GM13977 (cell line): ENCODE results near the gene GZF1.

Source experiments
- DNase-seq: peaks from one replicate; pipeline ENCODE4 v3.0.0; 2012; ENCODE audit warnings: low spot score
- in situ Hi-C: fragments of 300-500 bp; cut with MboI; formaldehyde crosslinking; loops from one replicate; pipeline ENCODE4 v1.12.0; 2022; ENCODE audit warnings: low sequenced_read_pairs, low pct_unique_long_range_greater_than_20kb, mixed read lengths, inconsistent platforms; ENCODE audit not compliant: unreplicated experiment
- TF ChIP-seq, protein P1 (sequence below): IDR thresholded peaks from 2 replicates; pipeline ENCODE4 v1.5.1; 2012; ENCODE audit warnings: mild to moderate bottlenecking, control low read depth; ENCODE audit not compliant: insufficient read depth; ENCODE audit errors: extremely low read depth, missing control alignments

Gene GZF1

DNA sequence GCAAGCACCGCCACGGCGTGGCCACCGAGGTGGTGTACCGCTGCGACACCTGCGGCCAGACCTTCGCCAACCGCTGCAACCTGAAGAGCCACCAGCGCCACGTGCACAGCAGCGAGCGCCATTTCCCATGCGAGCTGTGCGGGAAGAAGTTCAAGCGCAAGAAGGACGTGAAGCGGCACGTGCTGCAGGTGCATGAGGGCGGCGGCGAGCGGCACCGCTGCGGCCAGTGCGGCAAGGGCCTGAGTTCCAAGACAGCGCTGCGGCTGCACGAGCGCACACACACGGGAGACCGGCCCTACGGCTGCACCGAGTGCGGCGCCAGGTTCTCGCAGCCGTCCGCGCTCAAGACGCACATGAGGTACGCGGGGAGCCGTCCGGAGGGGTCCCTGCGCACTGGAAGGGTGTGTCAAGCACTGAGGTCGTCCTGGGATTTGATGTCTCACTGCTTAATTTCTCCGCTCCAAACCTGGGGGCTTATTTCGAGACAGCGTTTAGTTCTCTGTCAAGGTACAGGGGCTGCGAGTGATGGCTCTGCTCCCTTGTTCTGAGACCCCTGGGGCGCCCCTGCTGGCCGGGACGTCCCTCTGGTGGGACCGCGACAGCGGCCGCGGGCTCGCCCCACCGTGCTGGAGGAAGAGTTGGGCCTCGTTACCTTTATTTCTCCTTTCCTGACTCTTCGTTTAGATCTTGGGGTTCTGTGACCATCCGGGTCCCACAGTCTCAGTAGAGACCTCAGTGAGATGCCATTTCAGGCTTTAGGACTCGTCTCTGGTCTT is 3.6 kb downstream of the GZF1 start:
- in situ Hi-C loops, result no loop called here

DNA sequence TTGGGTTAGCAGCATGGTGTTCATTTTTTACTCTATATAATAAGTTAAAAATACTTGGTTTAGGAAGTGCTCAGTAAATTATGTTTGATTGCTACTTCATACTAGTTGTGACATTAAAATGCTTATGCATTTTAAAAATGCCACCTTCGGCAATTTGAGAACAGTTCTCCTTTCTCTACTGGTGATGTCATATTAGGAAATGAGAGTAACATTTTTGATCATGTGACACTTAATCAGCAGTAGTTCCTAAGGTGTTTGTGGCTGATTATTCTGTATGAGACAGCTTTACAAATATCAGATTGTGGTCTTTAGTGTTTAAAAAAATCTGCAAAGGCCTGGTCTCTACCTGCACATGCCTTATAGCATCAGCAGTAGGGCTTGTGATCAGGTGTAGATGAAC is 4.4 kb downstream of the GZF1 start:
- DNase-seq, result peak; percentile 66
- TF ChIP-seq, protein P1, sequence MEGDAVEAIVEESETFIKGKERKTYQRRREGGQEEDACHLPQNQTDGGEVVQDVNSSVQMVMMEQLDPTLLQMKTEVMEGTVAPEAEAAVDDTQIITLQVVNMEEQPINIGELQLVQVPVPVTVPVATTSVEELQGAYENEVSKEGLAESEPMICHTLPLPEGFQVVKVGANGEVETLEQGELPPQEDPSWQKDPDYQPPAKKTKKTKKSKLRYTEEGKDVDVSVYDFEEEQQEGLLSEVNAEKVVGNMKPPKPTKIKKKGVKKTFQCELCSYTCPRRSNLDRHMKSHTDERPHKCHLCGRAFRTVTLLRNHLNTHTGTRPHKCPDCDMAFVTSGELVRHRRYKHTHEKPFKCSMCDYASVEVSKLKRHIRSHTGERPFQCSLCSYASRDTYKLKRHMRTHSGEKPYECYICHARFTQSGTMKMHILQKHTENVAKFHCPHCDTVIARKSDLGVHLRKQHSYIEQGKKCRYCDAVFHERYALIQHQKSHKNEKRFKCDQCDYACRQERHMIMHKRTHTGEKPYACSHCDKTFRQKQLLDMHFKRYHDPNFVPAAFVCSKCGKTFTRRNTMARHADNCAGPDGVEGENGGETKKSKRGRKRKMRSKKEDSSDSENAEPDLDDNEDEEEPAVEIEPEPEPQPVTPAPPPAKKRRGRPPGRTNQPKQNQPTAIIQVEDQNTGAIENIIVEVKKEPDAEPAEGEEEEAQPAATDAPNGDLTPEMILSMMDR, result no peak
- in situ Hi-C loops, result no loop called here

More for the DNA sequence above, 3.6 kb downstream of the GZF1 start:
- no peak for DNase-seq
- TF ChIP-seq, protein P1, result no peak

DNA sequence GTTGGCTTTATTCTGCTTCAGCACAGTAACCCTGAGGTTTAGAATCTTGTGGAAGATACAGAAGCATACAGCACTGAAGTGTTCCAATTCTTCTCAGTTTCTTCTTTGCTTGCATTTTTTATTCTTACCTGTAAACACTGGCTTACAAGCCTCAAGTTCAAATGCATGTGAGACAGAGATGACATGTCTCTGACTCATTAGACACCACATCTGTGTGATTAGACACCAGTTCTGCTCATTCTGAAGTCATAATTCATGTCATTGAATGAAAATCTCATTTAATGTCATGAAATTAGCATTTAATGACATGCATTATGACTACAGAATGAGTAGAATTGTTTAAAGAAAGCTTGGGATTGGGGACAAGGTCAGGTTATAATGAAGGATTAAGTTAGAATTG is 5.8 kb downstream of the GZF1 start:
- TF ChIP-seq, protein P1, result no peak
- in situ Hi-C loops, result no loop called here
- DNase-seq, result no peak

DNA sequence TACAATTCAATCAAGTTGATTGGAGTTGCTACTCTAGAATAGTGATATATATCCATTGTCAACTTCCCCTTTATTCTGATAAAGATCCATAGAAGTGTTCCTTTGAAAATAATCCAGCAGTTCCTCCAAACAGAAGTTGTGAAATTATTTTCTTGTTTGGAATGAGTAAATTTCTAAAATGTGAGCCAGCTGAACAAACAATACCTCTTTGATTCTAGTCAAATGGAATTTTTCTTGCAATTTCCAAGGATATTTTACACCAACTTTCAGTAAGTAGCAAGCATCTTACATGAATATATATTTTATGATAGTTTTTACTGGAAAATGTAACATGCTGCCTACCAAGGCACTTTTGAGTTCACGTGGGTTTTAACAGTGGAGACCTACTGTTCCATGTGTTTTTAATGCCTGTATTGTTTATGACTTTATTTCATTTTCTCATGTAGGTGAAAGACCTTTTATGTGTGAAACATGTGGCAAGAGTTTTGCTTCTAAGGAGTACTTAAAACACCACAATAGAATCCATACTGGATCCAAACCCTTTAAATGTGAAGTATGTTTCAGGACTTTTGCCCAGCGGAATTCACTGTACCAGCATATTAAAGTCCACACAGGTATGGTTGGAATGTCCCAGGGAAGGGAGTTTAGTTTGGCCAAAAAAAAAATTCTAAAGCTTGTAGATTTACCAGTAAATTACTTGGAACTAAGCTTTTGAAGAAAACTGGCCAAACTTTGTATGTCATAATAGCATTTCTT is 6.5 kb downstream of the GZF1 start:
- in situ Hi-C loops, result no loop called here
- no peak for DNase-seq
- TF ChIP-seq, protein P1, result no peak

DNA sequence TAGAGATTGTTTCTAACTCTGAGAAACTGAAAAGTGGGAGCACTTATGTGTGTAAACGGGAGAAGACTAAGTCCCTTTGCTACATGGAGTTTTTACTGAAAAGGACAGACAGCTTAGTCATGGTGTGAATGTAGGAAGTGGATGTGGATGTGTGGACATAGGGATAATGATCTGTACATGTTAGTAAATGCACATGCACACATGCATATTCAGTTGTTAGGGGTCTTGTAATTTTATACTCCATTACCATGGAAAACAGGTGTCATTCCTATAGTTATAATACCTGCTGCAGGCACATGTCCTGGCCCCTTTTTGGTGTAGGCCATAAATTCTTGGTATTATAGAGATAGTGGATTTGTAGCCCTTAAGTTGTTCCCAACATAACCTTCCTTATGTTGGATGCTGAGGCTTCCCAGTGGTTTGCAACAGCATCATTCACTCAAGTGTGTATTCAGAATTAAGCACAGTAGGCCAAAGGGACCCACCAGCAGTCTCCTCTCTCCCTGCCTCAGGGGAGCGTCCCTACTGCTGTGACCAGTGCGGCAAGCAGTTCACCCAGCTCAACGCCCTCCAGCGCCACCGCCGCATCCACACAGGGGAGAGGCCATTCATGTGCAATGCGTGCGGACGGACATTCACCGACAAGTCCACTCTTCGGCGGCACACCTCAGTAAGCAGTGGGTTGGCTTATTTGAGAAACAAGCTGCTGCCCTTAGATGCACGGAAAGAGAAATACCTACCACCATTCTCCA is 7.3 kb downstream of the GZF1 start:
- in situ Hi-C loops, result no loop called here

DNA sequence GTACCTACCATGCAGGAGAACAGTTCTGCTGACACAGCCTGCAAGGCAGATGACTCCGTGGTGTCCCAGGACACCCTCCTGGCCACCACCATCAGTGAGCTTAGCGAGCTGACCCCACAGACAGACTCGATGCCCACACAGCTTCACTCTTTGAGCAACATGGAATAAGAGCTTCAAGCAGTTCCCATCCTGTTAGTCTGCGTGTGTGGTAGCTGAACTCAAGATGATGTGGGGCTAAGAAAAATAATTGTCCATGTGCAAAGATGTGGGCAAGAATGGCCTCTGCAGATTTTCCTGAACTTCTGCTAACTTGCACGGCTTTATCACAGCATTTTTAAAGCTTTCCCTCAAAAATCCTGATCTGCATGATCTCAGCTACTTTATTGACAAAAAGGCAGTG is 8.3 kb downstream of the GZF1 start:
- DNase-seq, result no peak
- in situ Hi-C loops, result no loop called here
- TF ChIP-seq, protein P1, result no peak

More for the DNA sequence above, 7.3 kb downstream of the GZF1 start:
- no peak for DNase-seq
- TF ChIP-seq, protein P1, result no peak
